Measurements from ENCODE around the gene SLC41A3. TPM values are rescaled to one million over a fixed set of nuclear protein-coding genes. Genes with fewer than 3 reads are reported as not detected.
A peak's percentile ranks its signal among the peaks of the same experiment; 100 is the strongest.
"Not testable (repeated sequence)": the region's sequence is repeated elsewhere in the genome, so short reads cannot be mapped to it uniquely, and the experiment has no call there.

SLC41A3 gene
- total and polyA plus RNA-seq, 11 donors = 20.9 to 60.1 (median 46.4) TPM

- Histone ChIP-seq H3K9me3 (peaks cover 0 to 6% (median 0%) of the 10 kb centered on the region in 12 donors), H3K4me3 (no peak overlapping the region), H3K36me3 (no peaks in the 10 kb centered on the region), H3K27me3 (peaks cover 0 to 30% (median 6%) of the 10 kb centered on the region in 9 donors), H3K4me1 (no peaks in the 10 kb centered on the region), H3K27ac (no peak overlapping the region)
- intact Hi-C loops (cut with DNase I) = no loop called here
- ATAC-seq = peak in 1 of 4 donors; percentile 21
- peak in 2 of 5 donors; percentile 26 to 57 for DNase-seq
- 94 to 95% (median 94%) methylated on average over 24 to 39 of the region's 39 CpGs for WGBS, 4 donors
- no peak for TF ChIP-seq POLR2A (IDR thresholded peaks at IDR 0.05)
- no peak for TF ChIP-seq CTCF (IDR thresholded peaks at IDR 0.05)
Observed at GRCh38 chr3:125959317-125960065, 124.4 kb downstream of the SLC41A3 start.

GRCh38 chr3:125958511-125959316 lies 125.2 kb downstream of the SLC41A3 start:
- intact Hi-C loops (cut with DNase I) = no loop called here
- peak overlapping the region in 7 of 12 donors; percentile 17 to 45 (median 36) for H3K4me3 ChIP-seq
- TF ChIP-seq CTCF (IDR thresholded peaks at IDR 0.05) (no peak), POLR2A (IDR thresholded peaks at IDR 0.05) (no peak)
- H3K9me3 ChIP-seq = peaks cover 0 to 1% (median 0%) of the 10 kb centered on the region in 12 donors
- 56 to 77% (median 75%) methylated on average over 19 to 46 of the region's 46 CpGs for WGBS, 4 donors
- H3K27ac ChIP-seq = peak overlapping the region in 1 of 12 donors; percentile 48
- H3K36me3 ChIP-seq = no peaks in the 10 kb centered on the region
- no peaks in the 10 kb centered on the region for H3K4me1 ChIP-seq
- peaks cover 0 to 34% (median 6%) of the 10 kb centered on the region in 9 donors for H3K27me3 ChIP-seq
- peak in 2 of 4 donors; percentile 18 to 23 for ATAC-seq
- peak in 1 of 5 donors; percentile 64 for DNase-seq

GRCh38 chr3:125957674-125958510 lies 126.0 kb downstream of the SLC41A3 start:
- H3K27me3 ChIP-seq = peaks cover 0 to 34% (median 6%) of the 10 kb centered on the region in 9 donors
- no peaks in the 10 kb centered on the region for H3K36me3 ChIP-seq
- peak overlapping the region in 1 of 12 donors; percentile 48 for H3K27ac ChIP-seq
- no peaks in the 10 kb centered on the region for H3K4me1 ChIP-seq
- TF ChIP-seq POLR2A (IDR thresholded peaks at IDR 0.05) = no peak
- TF ChIP-seq CTCF (IDR thresholded peaks at IDR 0.05) = no peak
- H3K4me3 ChIP-seq = peak overlapping the region in 7 of 12 donors; percentile 17 to 45 (median 36)
- DNase-seq = peak in 2 of 5 donors; percentile 45 to 50
- WGBS, 4 donors = 4 to 16% (median 6%) methylated on average over 6 to 75 of the region's 75 CpGs
- no peaks in the 10 kb centered on the region for H3K9me3 ChIP-seq
- intact Hi-C loops (cut with DNase I) = no loop called here
- ATAC-seq = peak in 3 of 4 donors; percentile 41 to 77 (median 69)

GRCh38 chr3:125957020-125957419 lies 126.9 kb downstream of the SLC41A3 start:
- peaks cover 0 to 32% (median 6%) of the 10 kb centered on the region in 9 donors for H3K27me3 ChIP-seq
- 90 to 95% (median 94%) methylated on average over 4 of the region's 4 CpGs for WGBS, 4 donors

More at GRCh38 chr3:125957020-125957419, 126.9 kb downstream of the SLC41A3 start:
- H3K4me1 ChIP-seq; DNase-seq; H3K27ac ChIP-seq; H3K9me3 ChIP-seq; ATAC-seq; H3K36me3 ChIP-seq; intact Hi-C loops (cut with DNase I); H3K4me3 ChIP-seq: not testable (repeated sequence)

Data from heart left ventricle (tissue), 16 donors.